ENCODE data around the gene AACS. TPM values are rescaled to one million over a fixed set of nuclear protein-coding genes. Genes with fewer than 3 reads are reported as not detected.

The AACS gene
- total RNA-seq, 1 donor from 2014 or later = 31.3 TPM

DNA sequence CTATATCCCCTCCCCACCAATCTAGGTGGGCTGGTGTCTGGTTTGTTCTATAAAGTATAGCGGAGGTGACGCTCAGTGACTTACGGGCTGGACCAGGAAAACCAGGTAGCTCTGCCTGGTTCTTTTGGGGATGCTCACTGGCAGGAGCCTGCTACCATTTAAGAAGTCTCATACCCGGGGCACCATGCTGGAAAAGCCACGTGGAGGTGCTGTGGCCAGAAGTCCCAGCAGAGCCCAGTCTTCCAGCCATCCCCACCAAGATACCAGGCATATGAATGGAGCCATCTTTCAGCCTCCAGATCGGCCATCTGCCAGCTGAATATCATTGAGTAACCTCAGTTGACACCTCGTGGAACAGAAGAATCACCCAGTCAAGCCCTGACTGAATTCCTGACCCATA lies 87.2 kb downstream of the AACS start:
- H3K4me3 ChIP-seq = no peak overlapping the region
- no peaks in the 10 kb centered on the region for H3K27me3 ChIP-seq
- H3K27ac ChIP-seq = no peak overlapping the region
- DNase-seq (no peak), ATAC-seq (no peak)
- TF ChIP-seq, protein P1, sequence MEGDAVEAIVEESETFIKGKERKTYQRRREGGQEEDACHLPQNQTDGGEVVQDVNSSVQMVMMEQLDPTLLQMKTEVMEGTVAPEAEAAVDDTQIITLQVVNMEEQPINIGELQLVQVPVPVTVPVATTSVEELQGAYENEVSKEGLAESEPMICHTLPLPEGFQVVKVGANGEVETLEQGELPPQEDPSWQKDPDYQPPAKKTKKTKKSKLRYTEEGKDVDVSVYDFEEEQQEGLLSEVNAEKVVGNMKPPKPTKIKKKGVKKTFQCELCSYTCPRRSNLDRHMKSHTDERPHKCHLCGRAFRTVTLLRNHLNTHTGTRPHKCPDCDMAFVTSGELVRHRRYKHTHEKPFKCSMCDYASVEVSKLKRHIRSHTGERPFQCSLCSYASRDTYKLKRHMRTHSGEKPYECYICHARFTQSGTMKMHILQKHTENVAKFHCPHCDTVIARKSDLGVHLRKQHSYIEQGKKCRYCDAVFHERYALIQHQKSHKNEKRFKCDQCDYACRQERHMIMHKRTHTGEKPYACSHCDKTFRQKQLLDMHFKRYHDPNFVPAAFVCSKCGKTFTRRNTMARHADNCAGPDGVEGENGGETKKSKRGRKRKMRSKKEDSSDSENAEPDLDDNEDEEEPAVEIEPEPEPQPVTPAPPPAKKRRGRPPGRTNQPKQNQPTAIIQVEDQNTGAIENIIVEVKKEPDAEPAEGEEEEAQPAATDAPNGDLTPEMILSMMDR (IDR thresholded peaks at IDR 0.05) = no peak
- H3K36me3 ChIP-seq = no peaks in the 10 kb centered on the region
- intact Hi-C loops (cut with DNase I) = no loop called here
- no peaks in the 10 kb centered on the region for H3K9me3 ChIP-seq
- H3K4me1 ChIP-seq = no peaks in the 10 kb centered on the region

- no peaks in the 10 kb centered on the region for H3K9me3 ChIP-seq
- H3K36me3 ChIP-seq = no peaks in the 10 kb centered on the region
- H3K4me3 ChIP-seq = no peak overlapping the region
- no peaks in the 10 kb centered on the region for H3K4me1 ChIP-seq
- no peaks in the 10 kb centered on the region for H3K27me3 ChIP-seq
- intact Hi-C loops (cut with DNase I) = no loop called here
- ATAC-seq (no peak), DNase-seq (no peak)
- TF ChIP-seq, protein P1 (IDR thresholded peaks at IDR 0.05) = no peak
- no peak overlapping the region for H3K27ac ChIP-seq
Measured at GRCh38 chr12:125155366-125155765, 90.1 kb downstream of the AACS start.

DNA sequence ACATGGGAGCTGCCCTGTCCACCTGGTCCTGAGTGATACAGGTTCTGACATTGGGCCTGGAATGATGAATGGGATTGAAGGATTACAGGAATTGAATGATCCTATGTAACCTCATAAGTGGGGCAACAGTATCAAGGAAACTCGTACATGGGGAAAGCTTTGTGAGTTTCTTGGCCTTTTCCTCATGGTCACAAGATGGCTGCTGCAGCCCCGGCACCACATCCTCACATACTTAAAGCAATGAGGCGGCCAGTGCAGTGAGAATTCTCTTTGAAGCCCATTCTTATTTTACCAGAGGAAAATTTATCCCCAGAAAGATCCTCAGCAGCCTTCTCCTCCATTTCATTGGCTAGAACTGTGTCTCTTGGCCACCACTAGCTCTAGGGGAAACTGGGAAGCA lies 91.9 kb downstream of the AACS start:
- TF ChIP-seq, protein P1 (IDR thresholded peaks at IDR 0.05) = no peak
- intact Hi-C loops (cut with DNase I) = no loop called here
- Histone ChIP-seq H3K4me1 (no peaks in the 10 kb centered on the region), H3K27ac (no peak overlapping the region), H3K27me3 (no peaks in the 10 kb centered on the region), H3K9me3 (no peaks in the 10 kb centered on the region), H3K4me3 (no peak overlapping the region), H3K36me3 (no peaks in the 10 kb centered on the region)
- no peak for DNase-seq
- ATAC-seq = no peak

GRCh38 chr12:125159702-125160101 lies 94.5 kb downstream of the AACS start:
- Histone ChIP-seq H3K9me3 (no peaks in the 10 kb centered on the region), H3K27ac (no peak overlapping the region), H3K4me3 (no peak overlapping the region), H3K4me1 (no peaks in the 10 kb centered on the region), H3K27me3 (no peaks in the 10 kb centered on the region), H3K36me3 (no peaks in the 10 kb centered on the region)
- TF ChIP-seq, protein P1 (IDR thresholded peaks at IDR 0.05) = no peak
- ATAC-seq (no peak), DNase-seq (no peak)
- intact Hi-C loops (cut with DNase I) = no loop called here

GRCh38 chr12:125160281-125160955 lies 95.2 kb downstream of the AACS start:
- intact Hi-C loops (cut with DNase I) = no loop called here
- DNase-seq (no peak), ATAC-seq (no peak)

More at GRCh38 chr12:125160281-125160955, 95.2 kb downstream of the AACS start:
- H3K27ac ChIP-seq = no peak overlapping the region
- H3K27me3 ChIP-seq = no peaks in the 10 kb centered on the region
- no peak overlapping the region for H3K4me3 ChIP-seq
- no peaks in the 10 kb centered on the region for H3K9me3 ChIP-seq
- TF ChIP-seq, protein P1 (IDR thresholded peaks at IDR 0.05) = no peak
- H3K4me1 ChIP-seq = no peaks in the 10 kb centered on the region
- H3K36me3 ChIP-seq = no peaks in the 10 kb centered on the region
